HG03442 (cell line): ENCODE data around the gene HS6ST2.

Experiments used
- ATAC-seq: cut with Tn5 transposase; IDR thresholded peaks from one replicate; pipeline ENCODE4 v1.9.1; 2021; ENCODE audit warnings: mild to moderate bottlenecking, moderate library complexity; ENCODE audit not compliant: unreplicated experiment

HS6ST2 gene

GRCh38 chrX:132689612-132690563 is 268.5 kb downstream of the HS6ST2 start:
- ATAC-seq, result no peak

- no peak for ATAC-seq
These were observed 273.2 kb downstream of the HS6ST2 start for GRCh38 chrX:132685276-132685675.

- ATAC-seq, result no peak
These were observed 281.2 kb downstream of the HS6ST2 start for GRCh38 chrX:132677233-132677716.

GRCh38 chrX:132676561-132677186 is 281.8 kb downstream of the HS6ST2 start:
- no peak for ATAC-seq

- ATAC-seq, result no peak
These were observed 282.3 kb downstream of the HS6ST2 start for GRCh38 chrX:132676102-132676501.

- no peak for ATAC-seq
These were observed 285.1 kb downstream of the HS6ST2 start for GRCh38 chrX:132673331-132673730.

GRCh38 chrX:132671229-132671641 is 287.2 kb downstream of the HS6ST2 start:
- no peak for ATAC-seq

GRCh38 chrX:132669142-132669541 is 289.3 kb downstream of the HS6ST2 start:
- no peak for ATAC-seq

GRCh38 chrX:132668178-132668577 is 290.3 kb downstream of the HS6ST2 start:
- no peak for ATAC-seq

- no peak for ATAC-seq
These were observed 292.8 kb downstream of the HS6ST2 start for GRCh38 chrX:132665676-132666075.

- ATAC-seq, result no peak
These were observed 294.2 kb downstream of the HS6ST2 start for GRCh38 chrX:132664273-132664672.

- ATAC-seq, result no peak
These were observed 295.6 kb downstream of the HS6ST2 start for GRCh38 chrX:132662844-132663243.

GRCh38 chrX:132657876-132658275 is 300.6 kb downstream of the HS6ST2 start:
- ATAC-seq, result no peak

- no peak for ATAC-seq
These were observed 305.6 kb downstream of the HS6ST2 start for GRCh38 chrX:132652871-132653270.

GRCh38 chrX:132651421-132652086 is 306.9 kb downstream of the HS6ST2 start:
- ATAC-seq, result no peak

GRCh38 chrX:132648895-132649294 is 309.5 kb downstream of the HS6ST2 start:
- no peak for ATAC-seq

- ATAC-seq, result no peak
These were observed 319.0 kb downstream of the HS6ST2 start for GRCh38 chrX:132639446-132639845.

GRCh38 chrX:132638313-132638712 is 320.1 kb downstream of the HS6ST2 start:
- no peak for ATAC-seq

GRCh38 chrX:132636080-132636479 is 322.3 kb downstream of the HS6ST2 start:
- no peak for ATAC-seq

GRCh38 chrX:132634521-132634920 is 323.9 kb downstream of the HS6ST2 start:
- ATAC-seq, result no peak

GRCh38 chrX:132631579-132632232 is 326.7 kb downstream of the HS6ST2 start:
- ATAC-seq, result no peak
